Astrocyte of the cerebellum (primary cell): ENCODE measurements around the gene LEFTY1.

Experiments used
- DNase-seq: peaks from one replicate; pipeline ENCODE4 v3.0.0-alpha.2; 2011; ENCODE audit warnings: low read depth
- H3K4me3 ChIP-seq: 2 replicates; pipeline ENCODE4 v1.5.1; 2011; ENCODE audit warnings: mild to moderate bottlenecking, low read depth, low read length, moderate library complexity
- in situ Hi-C: cut with HindIII; loops from 2 replicates; pipeline ENCODE4 v1.10.0; 2017; ENCODE audit warnings: low sequenced_read_pairs
- TF ChIP-seq, protein P1 (sequence below): IDR thresholded peaks from 2 replicates; pipeline ENCODE4 v1.5.1; 2012; ENCODE audit warnings: low read length, low read depth, moderate library complexity, mild to moderate bottlenecking; ENCODE audit errors: missing control alignments

Gene LEFTY1

DNA sequence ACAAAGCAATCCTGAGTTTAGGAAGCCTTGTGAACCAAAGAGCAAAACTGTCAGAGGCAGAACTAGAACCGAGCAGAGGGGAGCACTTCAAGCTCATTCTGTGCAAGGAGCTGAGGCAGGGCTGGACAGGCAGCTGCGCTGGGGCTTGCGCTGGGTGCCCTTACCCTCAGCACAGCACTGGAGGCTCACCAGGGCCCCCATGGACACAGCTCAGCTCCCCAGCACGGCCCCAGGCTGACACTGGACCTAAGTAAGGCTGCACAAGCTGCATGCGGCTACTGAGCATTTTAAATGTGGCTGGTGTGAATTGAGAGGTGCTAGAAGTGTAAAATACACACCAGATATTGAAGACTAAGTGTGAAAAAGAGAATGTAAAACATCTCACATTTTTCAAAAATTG lies 28.8 kb downstream of the LEFTY1 start:
- H3K4me3 ChIP-seq, result no peak overlapping the region
- DNase-seq, result no peak
- TF ChIP-seq, protein P1, sequence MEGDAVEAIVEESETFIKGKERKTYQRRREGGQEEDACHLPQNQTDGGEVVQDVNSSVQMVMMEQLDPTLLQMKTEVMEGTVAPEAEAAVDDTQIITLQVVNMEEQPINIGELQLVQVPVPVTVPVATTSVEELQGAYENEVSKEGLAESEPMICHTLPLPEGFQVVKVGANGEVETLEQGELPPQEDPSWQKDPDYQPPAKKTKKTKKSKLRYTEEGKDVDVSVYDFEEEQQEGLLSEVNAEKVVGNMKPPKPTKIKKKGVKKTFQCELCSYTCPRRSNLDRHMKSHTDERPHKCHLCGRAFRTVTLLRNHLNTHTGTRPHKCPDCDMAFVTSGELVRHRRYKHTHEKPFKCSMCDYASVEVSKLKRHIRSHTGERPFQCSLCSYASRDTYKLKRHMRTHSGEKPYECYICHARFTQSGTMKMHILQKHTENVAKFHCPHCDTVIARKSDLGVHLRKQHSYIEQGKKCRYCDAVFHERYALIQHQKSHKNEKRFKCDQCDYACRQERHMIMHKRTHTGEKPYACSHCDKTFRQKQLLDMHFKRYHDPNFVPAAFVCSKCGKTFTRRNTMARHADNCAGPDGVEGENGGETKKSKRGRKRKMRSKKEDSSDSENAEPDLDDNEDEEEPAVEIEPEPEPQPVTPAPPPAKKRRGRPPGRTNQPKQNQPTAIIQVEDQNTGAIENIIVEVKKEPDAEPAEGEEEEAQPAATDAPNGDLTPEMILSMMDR, result no peak
- in situ Hi-C loops, result no loop called here

DNA sequence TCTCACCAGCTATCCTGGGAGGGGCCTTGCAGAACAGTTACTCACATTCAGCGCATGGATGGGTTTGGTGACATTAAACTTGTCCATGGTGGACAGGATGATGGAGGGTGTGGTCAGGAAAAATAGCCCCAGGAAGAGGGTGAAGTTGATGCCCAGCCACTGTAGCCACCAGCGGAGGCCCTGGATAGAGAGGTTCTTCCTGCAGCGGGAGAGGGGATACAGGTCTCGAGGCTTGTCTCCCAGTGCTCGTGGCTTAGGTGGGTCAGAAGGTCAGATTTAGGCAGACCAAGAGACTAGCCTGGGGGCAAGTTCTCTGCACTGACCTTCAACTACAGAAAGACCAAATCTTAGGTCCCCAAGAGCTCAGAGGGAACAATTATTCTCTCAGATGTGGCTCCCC lies 29.8 kb downstream of the LEFTY1 start:
- DNase-seq, result no peak
- TF ChIP-seq, protein P1, result no peak
- H3K4me3 ChIP-seq, result no peak overlapping the region
- in situ Hi-C loops, result no loop called here

DNA sequence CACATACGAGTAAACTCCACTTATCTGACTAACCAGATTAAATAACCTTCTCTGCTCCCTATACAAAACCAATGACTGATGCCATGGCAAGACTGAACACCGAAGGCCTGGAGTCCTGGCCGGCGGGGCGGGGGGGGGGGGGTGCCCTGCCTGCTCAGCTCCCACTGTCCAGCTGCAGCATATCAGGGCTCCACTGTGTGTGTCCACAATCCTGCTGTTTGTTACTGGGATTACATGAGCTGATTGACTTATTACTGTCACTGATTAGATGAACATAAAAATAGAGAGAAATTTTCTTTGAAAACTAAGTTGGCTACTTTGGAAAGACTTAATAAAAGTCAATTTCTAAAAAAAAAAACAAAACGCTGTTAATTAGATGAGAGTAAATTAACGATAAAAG lies 31.7 kb downstream of the LEFTY1 start:
- in situ Hi-C loops, result no loop called here
- TF ChIP-seq, protein P1, result no peak
- no peak for DNase-seq
- no peak overlapping the region for H3K4me3 ChIP-seq

DNA sequence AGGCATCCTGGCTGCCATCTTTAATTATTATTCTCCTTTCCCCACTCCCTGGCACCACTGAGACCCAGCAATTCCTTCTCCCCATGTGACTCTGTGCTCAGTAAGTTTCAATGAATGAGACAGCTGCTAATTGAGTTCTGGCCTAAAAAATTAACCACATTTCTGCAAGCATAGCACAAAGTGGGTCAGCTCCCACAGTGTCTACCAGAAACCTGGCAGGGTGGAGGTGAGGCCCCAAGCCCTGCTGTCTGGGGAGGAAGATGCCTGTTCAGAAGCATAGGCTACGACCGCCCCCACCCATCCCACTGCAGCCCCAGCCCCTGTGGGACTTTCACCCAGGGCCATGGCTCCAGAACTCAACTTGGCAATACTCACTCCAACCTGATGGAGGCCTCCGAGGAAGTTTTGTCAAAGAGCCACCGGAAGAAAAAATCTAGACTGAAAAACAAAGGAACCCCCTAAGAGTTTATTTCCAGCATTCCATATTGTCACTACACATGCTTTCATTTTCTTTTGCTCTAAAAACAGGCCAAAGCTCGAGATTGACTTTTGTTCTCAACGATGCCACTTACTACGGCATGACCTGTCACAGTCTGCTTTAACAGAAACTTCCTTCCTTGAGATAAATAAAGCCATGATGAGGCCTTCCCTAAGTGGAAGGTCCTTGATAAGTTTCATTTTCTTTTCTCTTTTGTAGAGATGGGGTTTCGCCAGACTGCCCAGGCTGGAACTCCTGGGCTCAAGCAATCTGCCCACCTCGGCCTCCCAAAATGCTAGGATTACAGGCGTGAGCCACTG lies 33.2 kb downstream of the LEFTY1 start:
- no peak overlapping the region for H3K4me3 ChIP-seq
- DNase-seq, result no peak
- TF ChIP-seq, protein P1, result no peak
- in situ Hi-C loops, result no loop called here

- in situ Hi-C loops, result no loop called here
- TF ChIP-seq, protein P1, result no peak
- H3K4me3 ChIP-seq, result no peak overlapping the region
- no peak for DNase-seq
These were observed 35.5 kb downstream of the LEFTY1 start for GRCh38 chr1:225853441-225853840.

DNA sequence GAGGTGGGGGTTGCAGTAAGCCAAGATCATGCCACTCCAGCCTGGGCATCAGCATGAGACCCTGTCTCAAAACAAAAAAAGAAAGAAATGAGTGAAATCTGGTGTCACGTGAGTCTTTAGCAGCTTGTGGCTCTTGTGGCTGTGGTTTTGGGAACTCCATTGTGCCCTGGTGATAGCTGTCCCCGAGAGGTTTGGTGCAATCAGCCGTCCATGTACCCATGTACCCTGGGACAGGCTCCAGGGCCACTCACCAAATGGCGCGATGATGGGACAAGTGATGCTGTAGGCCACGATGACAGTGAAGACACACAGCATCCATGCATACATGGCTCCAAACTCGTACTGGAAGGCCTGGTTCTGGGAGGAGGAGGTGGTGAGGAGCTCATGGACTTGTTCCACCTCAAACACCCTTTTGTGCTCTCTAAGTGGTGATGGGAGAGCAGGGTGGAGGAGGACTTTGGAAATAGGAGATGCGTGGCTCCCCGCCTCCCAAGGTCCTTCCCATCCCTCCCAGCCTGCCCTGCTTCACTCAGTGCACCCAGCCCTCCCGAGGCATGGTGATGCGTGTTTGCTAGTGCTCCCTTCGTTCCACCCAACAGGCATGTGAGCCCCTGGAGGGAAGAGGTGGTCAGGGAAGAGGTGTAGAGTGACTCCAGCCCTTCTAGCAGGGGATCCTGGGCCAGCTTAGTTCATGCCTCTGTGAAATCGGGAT lies 36.4 kb downstream of the LEFTY1 start:
- TF ChIP-seq, protein P1, result no peak
- in situ Hi-C loops, result no loop called here
- H3K4me3 ChIP-seq, result no peak overlapping the region
- no peak for DNase-seq
